Measurements from ENCODE around the gene AQP6.

DNA sequence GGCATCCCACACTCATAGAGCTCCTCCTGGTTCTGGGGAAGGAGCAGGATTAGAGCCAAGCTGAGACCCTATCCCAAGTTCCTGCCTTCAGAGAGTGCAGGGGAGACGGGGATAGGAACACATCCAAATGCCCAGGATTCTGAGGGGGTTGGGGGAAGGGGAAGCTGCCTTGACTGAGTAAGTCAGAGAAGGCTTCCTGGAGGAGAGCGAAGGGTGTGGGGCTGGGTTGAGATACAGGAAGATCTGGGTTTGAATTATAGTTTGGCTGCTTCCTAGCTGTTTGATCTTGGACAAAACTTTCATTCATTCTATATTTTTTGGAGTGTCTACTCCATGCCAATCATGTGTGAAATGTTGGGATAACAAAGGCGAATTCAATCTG, 30.2 kb upstream of the AQP6 start:
- no peak for TF ChIP-seq TOX (CRISPR knock-in tag; IDR thresholded peaks at IDR 0.05; ENCODE audit: borderline replicate concordance)
- TF ChIP-seq ZFP30 (CRISPR knock-in tag; IDR thresholded peaks at IDR 0.05): no peak
- no peak for TF ChIP-seq TCF4 (CRISPR knock-in tag; IDR thresholded peaks at IDR 0.05; ENCODE audit: borderline replicate concordance)
- no peak for TF ChIP-seq ARNTL (CRISPR knock-in tag; IDR thresholded peaks at IDR 0.05; ENCODE audit: borderline replicate concordance, low read depth)
- TF ChIP-seq, protein P1, sequence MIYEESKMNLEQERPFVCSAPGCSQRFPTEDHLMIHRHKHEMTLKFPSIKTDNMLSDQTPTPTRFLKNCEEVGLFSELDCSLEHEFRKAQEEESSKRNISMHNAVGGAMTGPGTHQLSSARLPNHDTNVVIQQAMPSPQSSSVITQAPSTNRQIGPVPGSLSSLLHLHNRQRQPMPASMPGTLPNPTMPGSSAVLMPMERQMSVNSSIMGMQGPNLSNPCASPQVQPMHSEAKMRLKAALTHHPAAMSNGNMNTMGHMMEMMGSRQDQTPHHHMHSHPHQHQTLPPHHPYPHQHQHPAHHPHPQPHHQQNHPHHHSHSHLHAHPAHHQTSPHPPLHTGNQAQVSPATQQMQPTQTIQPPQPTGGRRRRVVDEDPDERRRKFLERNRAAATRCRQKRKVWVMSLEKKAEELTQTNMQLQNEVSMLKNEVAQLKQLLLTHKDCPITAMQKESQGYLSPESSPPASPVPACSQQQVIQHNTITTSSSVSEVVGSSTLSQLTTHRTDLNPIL (CRISPR knock-in tag; IDR thresholded peaks at IDR 0.05; ENCODE audit: low read depth): no peak
- no peak for TF ChIP-seq ZC3H10 (CRISPR knock-in tag; IDR thresholded peaks at IDR 0.05)
- no peak for TF ChIP-seq ESRRG (CRISPR knock-in tag; IDR thresholded peaks at IDR 0.05)
- no peak for TF ChIP-seq GLIS3 (CRISPR knock-in tag; IDR thresholded peaks at IDR 0.05)
